ENCODE measurements around the gene CNTLN.
"Not testable (repeated sequence)": the region's sequence is repeated elsewhere in the genome, so short reads cannot be mapped to it uniquely, and the experiment has no call there.

The CNTLN gene

DNA sequence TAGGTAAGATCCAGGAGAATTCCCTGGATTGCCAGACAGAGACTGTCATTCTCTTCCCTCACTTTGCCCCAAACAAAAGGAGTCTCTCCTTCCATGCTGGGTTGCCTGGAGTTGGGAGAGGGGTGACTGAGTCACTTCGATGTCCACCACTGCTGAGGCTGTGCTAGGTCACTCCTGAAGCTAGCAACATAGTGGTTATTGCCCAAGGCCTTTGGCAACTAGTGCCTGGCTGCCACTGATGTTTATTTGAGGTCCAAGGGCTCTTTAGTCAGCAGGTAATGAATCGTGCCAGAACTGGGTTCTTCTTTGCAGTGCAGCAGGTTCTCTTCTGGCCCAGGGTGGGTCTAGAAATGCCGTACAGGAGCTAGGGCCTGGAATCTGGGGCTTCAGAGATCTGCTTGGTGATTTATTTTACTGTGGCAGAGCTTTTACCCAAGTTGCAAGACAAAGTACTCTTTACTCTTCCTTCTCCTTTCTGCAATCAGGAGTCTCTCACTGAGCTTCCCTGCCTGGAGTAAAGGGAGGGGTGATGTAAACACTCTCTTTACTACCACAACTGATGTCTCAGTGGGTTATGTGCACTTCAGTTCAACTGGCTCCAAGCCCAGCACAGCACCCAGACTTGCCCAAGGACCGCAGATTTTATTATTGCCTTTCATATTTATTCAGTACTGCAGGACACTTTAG, 288.3 kb downstream of the CNTLN start:
- no peak for DNase-seq

DNA sequence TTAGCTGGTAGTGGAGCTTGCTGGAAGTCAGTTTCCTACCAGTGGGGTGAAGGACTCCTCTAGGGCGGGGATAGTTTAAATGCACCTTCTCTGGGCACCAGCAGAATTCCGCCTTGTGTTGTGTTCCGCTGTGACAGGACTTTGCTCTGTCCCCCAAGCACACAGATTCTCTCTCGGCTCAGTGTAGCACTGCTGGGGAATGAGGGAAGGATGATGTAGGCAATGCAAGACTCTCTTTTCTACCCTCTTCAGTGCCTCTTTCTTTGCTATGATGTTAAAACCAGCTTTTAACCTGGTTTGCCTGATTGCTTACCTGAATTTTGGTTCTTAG, 288.8 kb downstream of the CNTLN start:
- DNase-seq = no peak

DNA sequence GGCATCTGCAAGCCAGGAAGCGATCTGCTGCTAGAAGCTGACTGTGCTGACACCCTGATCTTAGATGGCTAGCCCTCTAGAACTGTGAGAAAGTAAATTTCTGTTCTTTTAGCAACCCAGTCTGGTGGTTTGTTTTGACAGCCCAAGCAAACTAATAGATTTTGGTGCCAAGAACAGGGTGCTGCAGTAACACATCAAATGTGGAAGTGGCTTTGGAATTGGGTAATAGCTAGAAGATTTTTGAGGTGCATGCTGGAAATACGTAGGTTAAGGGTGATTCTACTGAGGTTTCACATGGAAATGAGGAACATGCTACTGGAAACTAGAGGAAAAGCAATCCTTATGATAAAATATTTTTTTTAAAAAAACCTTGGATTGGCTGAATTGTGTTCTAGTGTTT, 290.5 kb downstream of the CNTLN start:
- DNase-seq = no peak

DNA sequence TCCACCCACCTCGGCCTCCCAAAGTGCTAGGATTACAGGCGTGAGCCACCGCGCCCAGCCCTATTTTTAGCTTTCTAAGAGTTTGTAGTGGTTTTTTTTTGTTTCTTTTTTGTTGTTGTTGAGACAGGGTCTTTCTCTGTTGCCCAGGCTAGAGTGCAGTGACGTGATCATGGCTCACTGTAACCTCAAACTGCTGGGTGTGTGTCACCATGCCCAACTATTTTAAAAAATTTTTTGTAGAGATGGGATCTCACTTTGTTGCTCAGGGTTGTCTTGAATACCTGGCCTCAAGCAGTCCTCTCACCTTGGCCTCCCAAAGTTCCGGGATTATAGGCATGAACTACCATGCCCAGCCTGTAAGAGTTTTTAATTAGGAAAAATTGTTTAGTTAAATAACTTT, 298.7 kb downstream of the CNTLN start:
- no peak for DNase-seq

DNA sequence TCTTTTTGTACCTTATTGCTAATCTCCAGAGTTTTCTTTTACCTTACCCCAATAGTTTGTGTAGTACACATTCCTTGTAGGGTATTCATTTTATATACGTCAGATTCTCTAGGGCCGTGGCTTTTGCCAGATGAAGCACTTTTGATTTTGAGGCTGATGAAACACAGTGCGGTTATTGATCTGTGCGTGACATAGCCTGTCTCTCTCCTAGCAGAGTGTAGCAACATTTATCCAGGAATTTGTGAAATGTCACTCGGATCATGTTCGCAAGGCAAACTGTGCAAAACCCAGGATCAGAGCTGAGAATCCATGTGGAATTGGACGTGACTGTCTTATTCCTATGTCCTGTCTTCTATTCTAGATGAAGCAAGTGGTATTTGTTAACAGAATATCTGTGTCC, 302.0 kb downstream of the CNTLN start:
- DNase-seq = no peak

DNA sequence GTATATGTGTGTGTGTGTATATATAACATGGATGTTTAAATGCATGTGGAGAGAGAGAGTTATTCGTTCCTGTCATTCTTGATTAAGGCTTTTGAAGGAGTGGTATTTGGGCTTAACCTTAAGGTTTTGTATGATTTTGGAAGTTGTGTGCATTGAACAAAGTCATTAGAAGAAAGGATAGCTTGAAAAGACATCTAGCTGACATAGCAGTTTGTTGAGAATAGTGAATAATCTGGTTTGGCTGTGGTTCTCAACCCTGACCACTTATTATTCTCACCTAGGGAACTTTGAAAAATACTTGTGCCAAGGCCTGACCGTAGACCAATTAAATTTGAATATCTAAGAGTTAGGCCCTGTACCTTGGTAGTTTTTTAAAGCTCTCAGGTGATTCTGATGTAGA, 303.0 kb downstream of the CNTLN start:
- DNase-seq = no peak

- DNase-seq = not testable (repeated sequence)
Measured at GRCh38 chr9:17445126-17445525, 310.3 kb downstream of the CNTLN start.

- DNase-seq = no peak
Measured at GRCh38 chr9:17453751-17454150, 318.9 kb downstream of the CNTLN start.

DNA sequence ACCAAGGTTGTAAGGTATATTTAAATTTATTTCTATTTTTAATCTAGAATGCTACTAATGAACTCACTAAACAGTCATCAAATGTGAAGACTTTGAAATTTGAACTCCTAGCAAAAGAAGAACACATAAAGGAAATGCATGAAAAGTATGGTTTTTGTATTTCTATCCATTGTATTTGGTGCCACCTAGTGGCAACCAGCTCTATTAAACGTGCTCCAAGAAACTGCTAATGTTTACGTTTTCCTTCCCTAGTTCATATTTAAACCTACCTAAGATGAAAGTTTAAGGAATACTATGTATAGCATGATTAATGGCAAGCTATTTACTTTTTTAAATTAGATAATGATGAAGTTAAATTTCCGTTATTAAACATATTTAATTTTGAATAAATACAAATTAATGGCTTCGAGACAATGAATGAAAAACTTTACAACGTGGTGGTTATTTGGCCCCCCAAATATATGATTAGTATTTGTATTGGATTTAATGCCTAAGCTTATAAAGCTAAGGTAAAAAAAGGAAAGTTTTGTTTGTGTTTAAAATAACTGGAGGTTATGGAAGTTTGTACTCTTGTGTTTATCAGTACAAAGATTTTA, 328.1 kb downstream of the CNTLN start:
- peak; percentile 63 for DNase-seq

- DNase-seq = no peak
Measured at GRCh38 chr9:17470036-17470813, 335.4 kb downstream of the CNTLN start.

- no peak for DNase-seq
Measured at GRCh38 chr9:17472126-17472525, 337.3 kb downstream of the CNTLN start.

DNA sequence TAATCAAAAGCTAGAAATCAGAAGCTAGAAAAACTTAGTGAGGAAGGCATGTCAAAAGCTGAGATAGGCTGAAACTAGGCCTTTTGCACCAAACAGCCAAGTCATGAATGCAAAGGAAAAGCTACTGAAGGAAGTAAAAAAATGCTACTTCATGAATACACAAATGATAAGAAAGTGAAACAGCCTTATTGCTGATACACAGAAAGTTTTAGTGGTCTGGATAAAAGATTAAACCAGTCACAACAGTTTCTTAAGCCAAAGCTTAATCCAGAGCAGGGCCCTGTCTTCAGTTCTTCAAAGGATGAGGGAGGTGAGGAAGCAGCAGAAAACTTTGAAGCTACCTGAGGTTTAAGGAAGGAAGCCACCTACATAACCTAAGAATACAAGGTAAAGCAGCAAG, 341.6 kb downstream of the CNTLN start:
- no peak for DNase-seq

DNA sequence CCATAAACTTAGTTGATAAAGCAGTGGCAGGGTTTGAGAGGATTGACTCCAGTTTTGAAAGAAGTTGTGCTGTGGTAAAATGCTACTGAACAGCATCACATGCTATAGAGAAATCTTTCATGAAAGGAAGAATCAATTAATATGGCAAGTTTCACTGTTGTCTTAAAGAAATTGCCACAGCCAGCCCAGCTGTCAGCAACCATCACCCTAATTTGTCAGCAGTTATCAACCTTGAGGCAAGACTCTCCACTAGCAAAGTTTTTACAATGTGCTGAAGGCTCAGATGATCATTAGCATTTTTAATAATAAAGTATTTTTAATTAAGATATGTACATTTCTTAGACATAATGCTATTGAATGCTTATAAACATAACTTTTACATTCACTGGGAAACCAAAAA, 343.0 kb downstream of the CNTLN start:
- DNase-seq = no peak

GRCh38 chr9:17480966-17481365, 346.1 kb downstream of the CNTLN start:
- DNase-seq = no peak

DNA sequence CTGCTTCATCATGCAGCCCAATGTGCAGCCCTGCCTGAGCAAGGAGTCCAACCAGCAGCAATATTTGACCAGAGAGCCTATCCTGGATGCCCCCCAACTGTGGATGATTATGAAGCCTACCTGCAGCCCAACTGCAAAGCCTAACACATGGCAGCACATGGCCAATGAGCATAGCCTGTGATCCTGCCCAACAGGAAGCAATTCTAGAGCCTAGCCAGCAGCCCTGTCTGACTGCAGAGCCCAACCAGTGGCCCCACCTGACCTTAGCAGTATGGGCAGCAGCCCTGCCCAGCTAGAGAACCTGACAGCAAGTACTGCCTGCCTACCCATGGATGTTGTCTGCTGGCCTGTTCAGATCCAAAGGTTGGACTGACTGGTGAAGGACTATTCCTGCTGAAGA, 346.7 kb downstream of the CNTLN start:
- DNase-seq = no peak

GRCh38 chr9:17484906-17485305, 350.1 kb downstream of the CNTLN start:
- no peak for DNase-seq

GRCh38 chr9:17486396-17486795, 351.6 kb downstream of the CNTLN start:
- DNase-seq = no peak

- no peak for DNase-seq
Measured at GRCh38 chr9:17487467-17487866, 352.6 kb downstream of the CNTLN start.

DNA sequence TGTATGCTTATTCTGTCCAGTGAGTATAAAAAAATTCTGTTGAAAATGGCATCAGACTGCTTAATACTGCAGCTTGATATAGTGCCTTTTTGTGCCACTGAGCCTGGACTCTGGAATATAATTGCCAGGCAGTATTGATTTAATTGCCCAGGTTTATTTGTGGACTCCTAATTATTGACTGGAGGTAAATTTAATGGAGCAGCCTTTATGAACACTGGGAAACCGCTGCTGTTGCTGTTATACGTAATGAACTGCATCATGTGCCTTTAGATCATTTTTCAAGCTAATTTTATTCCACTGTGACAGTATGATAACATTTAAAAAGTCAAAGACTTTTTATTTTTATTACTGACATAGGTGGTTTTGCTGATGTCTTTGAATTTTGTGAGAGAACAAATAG, 353.8 kb downstream of the CNTLN start:
- no peak for DNase-seq

- no peak for DNase-seq
Measured at GRCh38 chr9:17490110-17490509, 355.3 kb downstream of the CNTLN start.

DNA sequence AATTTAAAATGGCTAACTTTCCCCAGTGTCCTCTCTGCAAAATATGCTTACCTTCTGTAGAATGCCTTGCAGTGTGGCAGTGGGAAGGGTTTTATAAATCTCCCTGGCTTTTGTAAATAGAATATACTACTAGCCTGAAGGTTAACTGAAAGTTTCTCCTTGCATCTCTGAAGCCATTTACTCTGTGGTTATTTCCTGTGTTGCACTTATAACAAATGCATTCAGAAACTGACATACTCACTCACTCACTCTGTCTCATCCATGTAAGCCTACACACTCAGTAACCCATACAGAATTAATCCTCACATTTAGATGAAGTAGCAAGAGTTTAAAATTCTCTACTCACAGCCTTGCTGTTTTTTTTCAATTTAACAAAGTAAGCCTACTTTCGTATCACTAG, 356.9 kb downstream of the CNTLN start:
- no peak for DNase-seq

DNA sequence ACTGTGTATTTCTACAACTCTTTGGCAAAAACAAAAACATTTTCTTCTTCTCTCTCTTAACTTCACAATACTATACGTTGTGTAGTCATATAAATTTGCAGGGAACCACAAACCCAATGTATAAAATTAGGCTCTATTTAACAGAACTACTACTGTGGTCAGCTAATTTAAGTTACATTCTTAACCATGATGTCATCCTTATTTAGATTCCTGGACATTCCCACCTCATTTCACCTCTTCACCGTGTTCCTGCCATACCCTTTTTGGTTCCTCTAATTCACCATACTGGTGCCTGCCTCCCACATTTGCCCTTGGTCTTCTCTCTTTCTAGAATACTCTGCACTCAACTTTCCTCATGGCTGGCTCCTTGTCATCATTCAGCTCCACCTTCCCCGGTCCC, 368.4 kb downstream of the CNTLN start:
- no peak for DNase-seq

GRCh38 chr9:17509151-17509550, 374.3 kb downstream of the CNTLN start:
- DNase-seq = no peak

GRCh38 chr9:17509701-17510100, 374.9 kb downstream of the CNTLN start:
- DNase-seq = no peak

DNA sequence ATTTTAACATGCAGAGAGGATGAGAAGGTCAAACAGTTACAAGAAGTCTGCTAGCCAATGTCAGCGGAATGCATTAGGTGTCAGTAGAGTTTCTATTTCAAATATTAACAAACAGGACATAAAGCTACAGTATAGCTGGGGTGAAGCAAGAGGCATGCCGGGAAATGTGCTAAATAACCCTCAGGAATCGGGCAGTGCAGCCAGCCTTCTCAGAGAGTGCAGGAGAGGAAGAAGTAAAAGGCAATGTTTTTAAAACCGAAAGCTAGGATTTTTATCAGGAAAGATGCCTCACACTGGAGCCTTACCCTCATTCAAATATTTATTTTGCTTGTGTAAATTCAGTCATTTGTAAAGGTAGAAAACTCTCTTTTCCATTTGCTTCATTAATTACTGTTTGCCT, 384.9 kb downstream of the CNTLN start:
- DNase-seq = peak; percentile 22
